Measurements from ENCODE around the gene BMP5.

BMP5 gene

DNA sequence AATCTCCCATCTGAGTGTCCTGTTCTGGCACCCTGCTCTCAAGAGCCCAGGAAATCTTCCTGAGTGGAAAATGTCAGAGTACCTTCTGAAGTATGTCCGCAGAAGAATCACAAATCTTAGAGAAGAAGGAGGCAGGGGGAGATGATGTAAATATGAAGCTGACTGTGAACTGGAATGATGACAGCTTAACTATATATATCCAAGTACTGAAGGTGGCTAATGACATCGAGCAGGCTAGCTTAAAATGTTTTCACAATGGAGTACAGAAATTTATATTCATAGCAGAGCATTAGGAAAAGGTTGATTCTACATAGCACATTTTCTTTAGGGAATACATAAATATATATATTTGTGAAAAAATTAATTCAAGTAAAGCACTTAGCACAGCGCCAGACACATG is 64.3 kb downstream of the BMP5 start:
- no peak for DNase-seq (ENCODE audit: low read depth)

DNA sequence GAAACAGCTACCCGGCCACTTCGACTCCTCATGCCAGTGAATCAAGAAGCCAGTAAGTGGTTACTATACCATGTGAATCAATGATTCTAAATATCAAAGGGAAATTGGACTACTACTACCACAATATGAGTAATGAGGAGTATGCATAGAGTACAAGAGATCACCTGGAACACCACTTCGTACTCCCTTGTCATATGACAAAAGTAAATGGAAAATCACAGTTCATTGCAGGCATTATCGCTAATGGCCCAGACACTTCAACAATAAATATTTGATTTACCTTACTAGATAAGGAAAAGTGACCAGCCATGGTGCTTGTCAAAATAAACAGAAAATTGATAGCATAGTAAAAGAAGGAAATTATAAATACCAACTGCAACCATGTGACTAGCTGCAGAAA is 73.1 kb downstream of the BMP5 start:
- no peak for DNase-seq (ENCODE audit: low read depth)

DNA sequence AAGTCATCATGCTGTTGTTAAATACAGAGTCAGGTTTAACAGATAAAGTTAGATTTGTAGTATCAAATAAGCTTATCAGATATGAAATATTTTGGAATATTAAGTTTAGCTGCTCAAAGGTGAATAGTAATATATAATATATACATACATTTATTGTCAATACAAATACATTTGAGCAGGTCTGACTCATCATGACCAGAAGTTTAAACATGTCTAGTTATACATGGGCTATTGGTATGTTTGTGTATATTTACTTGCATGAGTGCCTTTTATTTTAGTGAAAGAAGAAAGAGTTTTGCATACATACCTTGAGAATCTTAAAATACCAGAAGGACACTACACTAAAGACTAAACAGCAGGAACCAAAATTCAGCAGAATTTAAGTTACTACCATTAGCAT is 76.8 kb downstream of the BMP5 start:
- no peak for DNase-seq (ENCODE audit: low read depth)

DNA sequence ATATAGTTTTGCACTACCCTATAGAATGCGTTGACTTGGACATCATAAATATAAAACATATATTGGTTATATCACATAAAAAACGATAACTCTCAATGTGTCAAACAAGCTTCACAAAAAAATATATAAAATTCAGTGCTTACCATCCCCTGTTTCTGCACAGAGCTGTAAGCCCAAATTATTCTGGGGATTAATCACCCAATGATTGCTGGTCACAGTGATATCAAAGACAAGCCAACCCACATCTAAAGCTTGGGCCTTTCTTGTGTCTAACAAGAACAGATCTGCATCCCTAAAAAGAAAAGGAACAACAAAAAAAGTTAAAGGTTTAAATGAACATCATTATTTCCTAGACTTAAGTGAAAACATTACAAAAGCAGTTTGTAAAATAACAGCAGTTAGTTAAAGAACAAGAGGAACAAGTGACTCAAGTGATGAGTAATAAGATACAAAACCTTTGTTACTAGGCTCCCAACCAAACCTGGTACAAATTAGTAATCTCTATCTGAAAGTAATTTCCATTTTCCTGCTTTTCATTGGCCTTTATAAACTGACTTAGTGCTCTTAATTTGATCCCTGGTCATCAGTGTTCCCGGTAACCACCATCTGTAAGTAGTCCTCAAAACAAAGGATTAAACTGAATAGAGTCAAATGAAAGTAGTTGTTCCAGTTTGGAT is 81.1 kb downstream of the BMP5 start:
- no peak for DNase-seq (ENCODE audit: low read depth)

DNA sequence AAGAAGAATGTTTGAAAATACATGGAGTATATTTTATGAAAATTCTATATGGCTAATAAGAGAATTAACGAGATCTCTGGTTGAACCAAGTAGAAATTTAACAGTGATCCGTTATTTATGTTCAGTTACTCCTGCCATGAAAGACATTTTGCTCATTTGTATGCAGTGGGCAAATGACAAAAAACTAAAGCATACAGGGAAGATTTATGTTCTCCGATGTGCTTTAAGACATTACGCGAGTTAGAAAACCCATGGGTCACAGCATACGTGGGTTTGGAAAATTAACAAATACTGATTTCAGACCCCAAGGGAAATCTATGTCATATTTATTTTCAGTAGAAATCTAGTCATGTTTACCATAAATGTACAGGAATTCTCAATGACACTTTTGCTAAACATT is 90.1 kb downstream of the BMP5 start:
- DNase-seq (ENCODE audit: low read depth) = no peak

DNA sequence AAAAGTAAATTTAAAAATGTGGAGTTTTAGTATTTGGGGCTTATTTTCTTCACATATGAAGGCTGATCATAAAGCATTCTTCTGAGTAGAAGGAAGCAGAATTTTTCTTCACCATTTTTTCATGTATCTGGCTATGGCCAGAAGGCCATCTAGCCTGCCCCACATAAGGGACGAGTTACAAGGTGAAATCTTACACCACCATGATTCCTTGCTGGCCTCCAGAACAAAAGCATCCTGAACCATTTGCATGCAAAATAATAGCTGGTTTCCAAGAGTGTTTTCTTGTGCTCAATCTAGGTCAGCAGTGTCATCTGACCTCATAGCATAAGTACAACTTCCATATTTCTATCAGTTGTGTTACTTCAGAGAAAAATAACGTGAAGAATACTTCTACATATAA is 93.1 kb downstream of the BMP5 start:
- DNase-seq (ENCODE audit: low read depth) = no peak

DNA sequence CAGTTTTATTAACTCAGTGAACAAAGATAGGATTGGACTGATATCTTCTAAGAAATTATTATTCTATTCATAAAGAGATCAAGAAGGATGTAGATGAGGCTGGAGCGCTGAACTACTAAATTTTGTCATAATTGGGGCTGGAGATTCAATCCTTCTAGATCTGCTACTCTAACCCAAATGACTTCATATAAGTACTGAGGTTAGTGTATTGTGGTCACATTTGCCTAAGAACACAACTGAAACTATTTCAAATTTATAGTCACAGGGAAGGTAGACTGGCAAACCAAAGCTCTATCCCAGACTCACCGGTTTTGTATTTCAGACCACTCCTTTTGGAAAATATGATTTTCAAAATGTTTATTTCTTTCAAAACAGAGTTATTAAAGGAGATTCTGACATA is 96.7 kb downstream of the BMP5 start:
- no peak for DNase-seq (ENCODE audit: low read depth)

DNA sequence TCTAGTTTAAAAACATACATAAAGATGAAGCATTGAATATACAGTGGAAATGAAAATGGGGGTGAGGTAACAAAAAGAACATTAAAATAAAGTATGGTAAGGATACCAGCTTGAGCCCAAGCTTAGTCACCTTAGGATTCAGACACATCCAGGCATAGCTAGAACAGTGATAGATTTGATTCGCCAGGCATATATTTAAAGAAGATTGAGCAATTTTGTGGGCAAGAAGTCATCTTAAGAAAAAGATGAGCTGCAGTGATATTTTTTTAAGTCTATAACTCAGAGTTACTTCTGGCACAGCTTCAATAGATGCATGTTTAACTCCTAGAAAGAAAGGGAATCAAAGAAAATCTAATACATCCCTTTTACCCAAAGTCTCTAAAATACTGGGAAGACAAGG is 97.9 kb downstream of the BMP5 start:
- no peak for DNase-seq (ENCODE audit: low read depth)

DNA sequence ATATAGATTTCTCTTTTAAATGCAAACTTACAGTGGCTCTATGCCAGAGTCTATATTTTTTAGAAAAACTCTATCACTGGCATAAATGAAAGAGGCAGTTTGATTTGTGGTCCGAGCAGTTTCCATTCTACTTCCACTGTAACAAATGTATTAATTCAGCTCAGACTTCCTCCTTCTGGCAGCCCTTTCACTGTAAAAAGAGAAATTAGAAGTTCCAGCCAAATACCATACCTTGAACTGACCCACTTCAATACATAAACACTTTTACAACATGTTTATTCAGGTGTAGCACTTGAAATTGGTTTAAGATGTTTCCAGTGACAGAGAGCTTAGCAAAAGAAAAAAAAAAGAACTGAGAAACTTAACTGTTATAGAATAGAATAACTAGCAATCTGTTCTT is 99.3 kb downstream of the BMP5 start:
- DNase-seq (ENCODE audit: low read depth) = no peak

DNA sequence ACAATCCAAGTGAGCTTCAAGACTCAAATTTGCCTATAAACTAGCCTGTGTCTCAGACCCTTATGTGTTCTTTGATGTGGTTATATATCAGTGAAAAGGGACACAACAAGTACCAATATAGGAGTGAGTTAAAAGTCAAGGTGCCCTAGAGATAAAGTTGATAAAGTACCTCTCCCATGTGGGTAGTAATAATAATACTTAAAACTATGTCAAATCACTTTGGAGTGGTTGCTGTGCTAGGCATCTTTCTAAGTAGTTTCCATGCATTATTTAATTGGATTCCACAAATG is 100.4 kb downstream of the BMP5 start:
- DNase-seq (ENCODE audit: low read depth) = no peak

DNA sequence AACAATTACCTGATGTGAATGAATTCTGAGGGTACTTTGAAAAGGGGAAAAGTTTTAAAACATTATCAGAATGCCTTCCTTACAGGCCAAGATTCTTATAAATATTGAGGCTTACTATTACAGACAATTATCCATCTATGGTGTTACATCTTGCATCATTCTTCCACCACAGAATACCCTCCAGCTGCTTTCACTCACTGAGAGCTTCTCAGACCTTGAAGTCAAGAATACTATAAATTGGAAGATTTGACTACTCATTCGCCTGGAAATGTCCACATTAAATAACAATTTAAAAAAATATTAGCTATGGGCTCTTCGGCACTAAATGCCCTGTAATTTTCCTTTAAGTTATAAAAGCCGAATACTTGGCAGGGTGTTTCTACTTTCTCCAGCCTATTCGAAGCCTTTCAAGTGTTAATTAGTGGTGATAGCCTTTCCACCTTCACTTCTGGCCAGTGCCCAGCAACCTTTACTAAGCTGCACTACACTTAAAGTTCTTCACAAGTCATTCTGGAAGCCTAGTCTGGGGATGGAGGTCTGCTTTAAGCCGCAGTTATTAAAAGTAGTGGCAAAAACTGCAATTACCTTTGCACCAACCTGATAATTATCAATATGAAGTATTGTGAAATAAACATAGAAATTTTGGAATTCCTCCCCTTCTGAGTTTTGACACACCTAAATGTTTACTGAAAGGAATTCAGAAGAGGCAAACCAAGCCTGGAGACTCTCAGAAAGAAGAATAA is 100.9 kb downstream of the BMP5 start:
- DNase-seq (ENCODE audit: low read depth) = no peak

DNA sequence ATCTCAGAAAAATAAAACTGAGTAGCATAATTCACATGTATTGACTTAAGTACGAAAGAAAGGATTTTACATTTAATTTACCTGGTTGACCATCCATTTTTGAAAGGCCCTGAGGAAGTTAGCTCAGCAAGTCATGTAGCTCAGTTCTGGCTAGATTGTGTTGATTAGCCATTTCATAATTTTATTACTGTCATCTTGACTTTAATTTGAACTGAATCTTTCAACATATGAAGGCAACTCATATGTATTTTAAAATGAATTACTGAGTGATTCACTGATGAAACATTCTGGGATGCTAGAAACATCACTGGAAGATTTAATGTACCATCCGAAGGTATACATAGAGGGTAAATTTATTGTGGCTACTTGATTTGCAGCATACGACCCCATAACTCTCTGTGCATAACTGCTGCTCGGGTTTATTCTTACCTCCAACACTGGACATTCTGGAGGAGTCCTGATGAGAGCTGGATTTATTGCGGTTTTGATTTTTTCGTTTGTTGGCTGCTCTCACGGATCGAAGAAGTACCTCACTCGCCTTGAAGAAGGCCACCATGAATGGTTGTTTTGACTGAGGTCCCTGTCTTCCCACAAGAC is 101.7 kb downstream of the BMP5 start:
- no peak for DNase-seq (ENCODE audit: low read depth)

DNA sequence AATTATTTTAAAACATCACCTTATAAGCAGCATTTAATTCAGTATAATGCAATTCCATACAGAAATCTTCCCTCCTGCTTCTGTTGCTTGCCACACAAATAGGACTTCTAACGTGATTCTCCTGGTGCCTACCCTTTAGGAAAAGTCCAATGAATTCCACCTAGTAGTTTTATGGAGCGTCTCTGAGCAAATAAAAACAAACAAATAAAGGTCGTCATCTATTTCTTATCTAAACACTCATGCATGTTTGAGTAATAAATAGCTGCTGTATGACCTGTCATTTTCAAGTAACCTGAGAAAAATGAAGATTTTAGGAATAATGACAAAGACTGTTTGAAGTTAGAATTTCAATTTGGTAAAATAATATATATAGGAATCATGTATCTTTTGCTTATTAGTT is 102.7 kb downstream of the BMP5 start:
- DNase-seq (ENCODE audit: low read depth) = no peak

DNA sequence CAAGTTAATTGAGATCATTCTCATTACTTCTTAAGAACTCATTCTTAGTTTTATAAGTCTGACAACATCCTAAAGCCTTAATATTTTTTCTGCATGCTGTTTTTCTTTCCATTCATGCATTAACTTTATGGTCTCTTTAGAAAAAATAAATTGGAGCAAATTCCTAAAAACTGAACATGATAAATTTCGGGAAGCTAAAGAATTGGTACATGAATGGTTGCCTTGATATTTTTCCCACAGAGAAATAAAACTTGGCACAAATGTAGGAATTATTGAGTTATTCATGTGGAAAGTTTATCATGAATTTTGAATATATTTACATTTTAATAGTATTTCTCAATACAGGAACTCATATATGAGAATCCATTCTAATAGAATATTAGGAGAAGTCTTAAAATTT is 115.9 kb downstream of the BMP5 start:
- DNase-seq (ENCODE audit: low read depth) = no peak

DNA sequence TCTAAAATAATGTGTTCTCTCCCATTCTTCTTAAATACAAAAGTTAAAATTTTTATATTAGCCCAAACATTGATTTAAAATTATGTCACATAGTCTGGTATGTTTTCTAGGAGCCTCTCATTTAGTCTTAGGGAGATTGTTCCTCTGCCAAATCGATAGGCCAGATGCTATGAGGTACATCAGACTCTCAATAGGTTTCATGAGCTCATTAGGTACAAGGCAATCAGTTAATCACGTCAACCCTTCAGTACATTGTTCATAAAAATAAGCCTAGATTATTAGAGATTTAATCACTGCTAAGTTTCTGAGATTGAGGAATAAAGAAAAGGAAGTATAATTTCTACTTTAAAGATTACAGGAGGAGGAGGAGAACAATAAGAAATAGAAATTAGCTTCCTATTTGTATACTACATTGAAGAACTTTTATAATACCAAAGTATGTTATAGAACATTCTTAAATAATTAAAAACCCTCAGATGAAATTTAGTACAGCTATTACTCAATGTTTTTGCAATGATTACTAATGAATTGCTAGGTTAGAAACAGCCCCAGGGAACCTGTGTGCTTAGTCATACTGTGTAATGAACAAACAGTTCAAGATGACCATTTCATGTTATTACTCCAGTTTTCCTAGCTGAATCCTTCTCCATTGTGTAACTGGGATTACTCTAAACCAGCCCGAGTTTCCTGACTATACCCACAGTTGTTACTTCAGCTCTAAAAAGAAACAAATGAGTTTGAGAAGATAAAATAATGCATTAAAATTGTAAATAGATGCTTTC is 117.0 kb downstream of the BMP5 start:
- no peak for DNase-seq (ENCODE audit: low read depth)

DNA sequence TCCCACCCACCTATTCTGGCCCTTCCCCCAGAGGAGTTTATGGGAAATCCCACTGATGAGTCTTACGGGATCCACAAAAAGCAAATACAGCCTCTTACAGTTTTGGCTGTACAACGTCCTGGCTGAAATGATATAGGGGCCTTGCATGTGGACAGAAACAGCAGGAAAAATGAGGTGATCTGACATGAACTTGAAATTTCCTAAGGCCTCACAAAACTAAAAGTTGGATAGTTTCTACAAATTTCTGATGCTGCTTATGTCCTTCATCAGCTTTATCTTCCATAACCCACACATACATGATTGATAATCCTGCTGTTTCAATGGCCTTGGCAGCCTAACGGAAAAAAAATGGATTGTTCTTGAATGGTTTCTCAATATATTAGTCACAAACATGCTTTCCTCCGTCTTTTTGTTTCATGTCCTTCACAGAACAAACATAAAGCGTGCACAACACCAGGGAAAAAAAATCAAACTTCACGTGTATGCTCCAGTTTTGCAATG is 118.8 kb downstream of the BMP5 start:
- no peak for DNase-seq (ENCODE audit: low read depth)

DNA sequence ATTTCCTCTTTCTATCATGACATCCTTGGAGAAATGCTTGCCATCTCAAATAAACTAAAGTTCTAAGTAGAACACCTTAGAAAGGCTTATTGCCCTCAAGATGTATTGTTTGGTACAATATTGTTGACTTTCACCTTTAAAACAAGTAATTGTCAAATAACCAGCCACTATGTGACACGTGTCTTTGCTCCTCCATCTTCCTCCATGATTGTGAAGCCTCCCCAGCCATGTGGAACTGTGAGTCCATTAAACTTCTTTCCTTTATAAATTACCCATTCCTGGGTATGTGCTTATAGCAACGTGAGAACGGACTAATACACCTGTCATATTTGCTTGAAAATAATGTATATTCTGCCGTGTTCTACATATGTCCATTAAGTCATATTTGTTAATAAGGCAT is 126.5 kb downstream of the BMP5 start:
- no peak for DNase-seq (ENCODE audit: low read depth)

DNA sequence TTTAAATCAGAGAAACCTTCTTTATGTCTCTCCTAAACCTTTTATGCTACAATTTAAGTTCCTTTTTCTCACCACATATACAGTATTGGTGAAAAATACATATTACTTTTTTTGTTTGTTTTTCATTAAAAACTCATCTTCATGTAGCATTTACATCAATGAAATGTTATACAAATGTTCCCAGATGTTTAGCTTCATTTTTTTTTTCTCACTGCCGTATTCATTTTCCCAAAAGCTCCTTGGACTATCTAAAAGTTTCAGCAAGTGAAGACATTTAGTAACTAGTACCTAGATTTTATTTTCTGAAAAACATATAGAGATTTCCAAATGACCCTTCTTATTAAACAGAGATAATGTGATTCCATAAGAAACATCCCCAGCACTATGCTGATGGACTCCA is 128.9 kb downstream of the BMP5 start:
- DNase-seq (ENCODE audit: low read depth) = no peak

DNA sequence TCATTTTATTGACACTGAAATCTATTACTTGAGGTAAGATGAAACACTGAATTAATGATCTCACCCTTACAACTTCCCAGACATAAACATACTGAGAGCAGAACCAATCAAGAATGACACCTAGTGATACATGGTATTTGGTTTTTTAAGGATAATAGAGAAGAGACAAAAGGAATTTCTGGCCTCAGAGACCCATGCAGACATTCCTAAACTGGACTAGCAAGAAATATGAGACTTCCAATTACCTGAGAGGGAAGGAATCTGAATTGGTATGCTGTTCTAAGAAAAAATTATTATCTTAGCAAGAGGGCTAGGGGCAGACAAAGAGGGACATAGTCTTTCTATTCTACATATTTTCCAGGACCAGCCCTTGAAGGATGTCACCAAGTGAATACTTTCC is 141.1 kb downstream of the BMP5 start:
- DNase-seq (ENCODE audit: low read depth) = no peak

DNA sequence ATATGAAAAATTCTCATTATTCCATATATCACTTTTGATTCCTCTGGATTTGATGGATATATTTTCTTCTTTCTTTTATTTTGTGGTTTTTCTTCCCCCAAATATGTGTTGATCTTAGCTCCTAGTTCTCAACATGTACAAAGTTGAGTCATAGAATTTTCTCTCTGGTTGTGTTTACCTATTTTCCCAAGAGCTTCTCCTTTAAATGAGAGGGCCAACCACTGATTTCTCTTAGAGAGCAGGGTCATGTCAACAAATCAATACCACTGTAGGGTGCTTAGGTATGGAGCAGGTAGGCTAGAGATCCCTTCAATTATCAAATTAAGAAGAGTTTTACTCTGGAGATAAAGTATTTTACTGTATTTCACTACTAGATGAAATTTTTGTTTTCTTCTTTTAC is 145.7 kb downstream of the BMP5 start:
- DNase-seq (ENCODE audit: low read depth) = no peak

DNA sequence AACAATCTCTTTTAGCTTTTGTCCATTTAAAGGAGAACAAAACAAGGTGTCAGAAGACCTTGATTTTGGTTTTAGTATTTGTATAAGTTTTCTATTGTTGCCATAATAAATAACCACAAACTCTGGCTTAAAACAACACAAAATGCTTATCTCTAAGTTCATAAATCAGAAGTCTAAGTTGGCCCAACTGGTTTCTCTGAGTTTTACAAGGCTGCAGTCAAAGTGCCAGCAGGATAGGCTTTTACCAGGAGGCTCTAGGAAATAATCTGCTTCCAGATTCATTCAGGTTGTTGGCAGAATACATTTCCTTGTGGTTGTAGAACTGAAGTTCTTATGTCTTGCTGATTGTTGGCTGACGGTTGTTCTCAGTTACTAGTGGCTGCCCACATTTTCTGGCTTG is 149.2 kb downstream of the BMP5 start:
- DNase-seq (ENCODE audit: low read depth) = no peak

DNA sequence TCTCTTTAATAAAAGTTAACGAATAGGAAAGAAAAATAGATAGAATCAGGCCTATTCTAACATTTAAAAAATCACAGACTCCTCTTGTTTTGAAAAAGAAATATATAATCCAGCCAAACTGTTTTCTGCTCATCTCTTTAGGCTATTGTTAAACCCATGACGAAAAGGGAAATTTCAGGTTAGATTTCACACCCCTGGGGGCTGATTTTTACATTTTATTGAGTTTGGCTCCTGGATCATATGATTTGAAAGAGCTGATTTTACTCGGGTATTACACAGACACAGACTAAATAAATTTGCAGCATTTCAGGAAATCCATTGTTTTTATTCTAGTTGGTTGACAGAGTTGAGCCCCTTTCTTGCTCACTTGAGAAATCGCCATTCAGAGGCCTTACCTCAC is 160.6 kb downstream of the BMP5 start:
- DNase-seq (ENCODE audit: low read depth) = no peak

DNA sequence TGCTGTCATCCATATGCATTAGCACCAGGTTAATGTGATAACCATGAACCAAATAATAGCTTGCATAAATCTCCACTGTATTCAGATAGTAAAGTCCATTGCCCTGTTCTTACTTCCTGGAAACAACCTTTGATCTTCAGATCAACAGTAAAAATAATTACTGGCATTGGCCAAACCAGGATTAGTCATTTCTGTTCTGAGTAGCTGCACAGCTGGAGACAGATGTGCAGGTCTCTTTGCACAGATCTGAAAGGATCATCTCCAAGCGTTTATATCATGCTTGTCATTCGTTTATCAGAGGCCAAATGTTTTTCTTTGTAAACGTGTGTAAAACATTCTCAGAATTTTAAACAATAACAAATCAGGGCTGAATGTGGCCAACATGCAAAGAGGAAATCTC is 162.0 kb downstream of the BMP5 start:
- DNase-seq (ENCODE audit: low read depth) = no peak
